HL-60 (cell line): Measurements from ENCODE around the gene ACTA1.
"Not testable (repeated sequence)": the region's sequence is repeated elsewhere in the genome, so short reads cannot be mapped to it uniquely, and the experiment has no call there.

Source experiments
- DNase-seq, 2 experiments: peaks; one replicate each; pipeline ENCODE4 v3.0.0-alpha.2; 2010 to 2020; ENCODE audit warnings: low read depth in 1 of 2, low spot score in 1 of 2
- H3K27ac ChIP-seq: fragments of 250-450 bp; sonication (Bioruptor Pico); replicated peaks from 2 replicates; pipeline ENCODE4 v1.5.1; 2020; ENCODE audit warnings: mild to moderate bottlenecking, moderate library complexity
- H3K27me3 ChIP-seq: fragments of 250-450 bp; sonication (Bioruptor Pico); 2 replicates; pipeline ENCODE4 v1.5.1; 2021; ENCODE audit warnings: mild to moderate bottlenecking, moderate library complexity; ENCODE audit not compliant: insufficient read depth, poor library complexity, severe bottlenecking
- H3K4me3 ChIP-seq: replicated peaks from 2 replicates; pipeline ENCODE4 v1.5.1; 2011; ENCODE audit warnings: mild to moderate bottlenecking, control low read depth, low read length; ENCODE audit not compliant: insufficient read depth
- CTCF ChIP-seq: IDR thresholded peaks from one replicate; pipeline ENCODE4 v1.5.1; 2011; ENCODE audit warnings: low read length, control low read depth, inconsistent platforms; ENCODE audit not compliant: insufficient read depth
- GABPA ChIP-seq: IDR thresholded peaks from 2 replicates; pipeline ENCODE4 v1.6.1; 2012; ENCODE audit warnings: low read depth
- POLR2AphosphoS5 ChIP-seq: IDR thresholded peaks from 2 replicates; pipeline ENCODE4 v1.6.1; 2012; ENCODE audit warnings: low read depth
- REST ChIP-seq: IDR thresholded peaks from 2 replicates; pipeline ENCODE4 v1.6.1; 2012; ENCODE audit warnings: low read depth; ENCODE audit not compliant: insufficient replicate concordance
- SPI1 ChIP-seq: IDR thresholded peaks from 2 replicates; pipeline ENCODE4 v1.6.1; 2012; ENCODE audit warnings: low read depth, mild to moderate bottlenecking, borderline replicate concordance

The ACTA1 gene

GRCh38 chr1:229479660-229480399 lies 45.9 kb upstream of the ACTA1 start:
- peak in 1 of 2 experiments; percentile 20 for DNase-seq
- H3K27me3 ChIP-seq, result no peaks in the 10 kb centered on the region
- no peak for TF ChIP-seq GABPA
- TF ChIP-seq POLR2AphosphoS5, result no peak
- no peak for TF ChIP-seq CTCF
- no peak for TF ChIP-seq SPI1
- no peak for TF ChIP-seq REST
- no peak overlapping the region for H3K27ac ChIP-seq
- H3K4me3 ChIP-seq, result no peak overlapping the region

- Histone ChIP-seq H3K4me3 (no peak overlapping the region), H3K27me3 (no peaks in the 10 kb centered on the region), H3K27ac (no peak overlapping the region)
- TF ChIP-seq POLR2AphosphoS5, result no peak
- no peak for TF ChIP-seq SPI1
- TF ChIP-seq GABPA, result no peak
- no peak for TF ChIP-seq CTCF
- TF ChIP-seq REST, result no peak
- no peak for DNase-seq
These were observed 45.0 kb upstream of the ACTA1 start for GRCh38 chr1:229478852-229479251.

- H3K4me3 ChIP-seq, DNase-seq, H3K27ac ChIP-seq, H3K27me3 ChIP-seq: not testable (repeated sequence)
These were observed 42.0 kb upstream of the ACTA1 start for GRCh38 chr1:229475859-229476258.

- no peak for TF ChIP-seq POLR2AphosphoS5
- TF ChIP-seq CTCF, result no peak
- TF ChIP-seq REST, result no peak
- no peak for TF ChIP-seq GABPA
- TF ChIP-seq SPI1, result no peak
- DNase-seq, result no peak
- Histone ChIP-seq H3K4me3 (no peak overlapping the region), H3K27ac (no peak overlapping the region), H3K27me3 (no peaks in the 10 kb centered on the region)
These were observed 40.6 kb upstream of the ACTA1 start for GRCh38 chr1:229474509-229474908.
